HT-29 (cell line): ENCODE measurements around the gene FCHO2. TPM values are rescaled to one million over a fixed set of nuclear protein-coding genes. Genes with fewer than 3 reads are reported as not detected.
"Not testable (repeated sequence)": the region's sequence is repeated elsewhere in the genome, so short reads cannot be mapped to it uniquely, and the experiment has no call there.

Source experiments
- DNase-seq: peaks from one replicate; pipeline ENCODE4 v3.0.0-alpha.2; 2015; ENCODE audit warnings: low spot score
- total RNA-seq: library from RNA; depleted of rRNA; stranded (reverse); fragments of >200 nt; shearing (Covaris generic); gene quantifications from 2 replicates; pipeline ENCODE4 v1.2.3, GENCODE V29; 2014; rRNA removed

The FCHO2 gene
- 3.7 and 10.2 TPM in 2 replicates for total RNA-seq

DNA sequence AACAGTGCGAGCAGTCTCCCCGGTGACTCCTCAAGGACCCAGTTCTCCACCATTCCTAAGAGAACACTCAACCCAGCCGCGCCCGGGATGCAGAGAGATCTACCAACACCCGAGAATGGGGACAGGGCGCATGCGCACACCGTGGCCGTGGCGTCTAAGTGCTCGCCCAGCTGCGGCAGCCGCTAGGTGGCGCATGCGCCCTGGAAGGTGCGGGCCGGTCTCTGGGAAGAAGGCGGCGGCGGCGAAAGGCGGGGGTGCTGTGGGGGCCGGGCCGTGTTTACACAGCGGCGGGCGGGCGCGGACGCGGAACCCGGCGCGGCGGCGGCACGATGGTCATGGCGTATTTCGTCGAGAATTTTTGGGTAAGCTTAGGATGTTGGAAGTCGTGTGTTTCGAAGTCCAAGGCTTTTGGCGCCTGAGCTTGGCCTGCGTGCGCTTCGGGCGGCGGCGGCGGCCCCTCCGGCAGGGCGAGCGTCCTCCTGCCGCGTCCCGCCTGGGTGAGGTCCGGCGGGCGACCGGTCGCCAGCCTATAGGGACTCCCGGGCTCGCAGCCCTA lies at the start of gene FCHO2:
Gene FCHO2 (plus strand): TSS at position 274 of the 556 bp plus-strand sequence. CDS start 56 bp downstream, at position 330.
- DNase-seq = peak; percentile 99

DNA sequence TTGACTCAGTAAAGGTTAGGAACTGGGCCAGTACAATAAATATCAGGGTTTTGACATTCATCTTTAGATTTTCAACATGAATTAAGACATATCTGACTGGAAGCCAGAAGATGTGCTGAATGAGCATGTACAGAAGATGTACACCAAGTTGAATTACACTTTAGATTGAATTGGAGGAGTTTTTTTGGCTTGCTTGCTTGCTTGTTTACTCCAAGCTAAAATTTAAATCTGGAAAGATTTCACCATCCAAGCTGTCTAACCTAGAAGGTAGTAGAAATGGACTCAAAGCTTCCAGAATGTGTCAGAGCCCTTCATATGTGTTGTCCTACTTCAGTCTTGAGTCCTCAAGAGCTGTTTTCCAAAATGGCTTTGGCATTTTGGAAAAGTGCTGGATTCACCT lies 49.0 kb upstream of the FCHO2 start:
- DNase-seq = no peak

DNA sequence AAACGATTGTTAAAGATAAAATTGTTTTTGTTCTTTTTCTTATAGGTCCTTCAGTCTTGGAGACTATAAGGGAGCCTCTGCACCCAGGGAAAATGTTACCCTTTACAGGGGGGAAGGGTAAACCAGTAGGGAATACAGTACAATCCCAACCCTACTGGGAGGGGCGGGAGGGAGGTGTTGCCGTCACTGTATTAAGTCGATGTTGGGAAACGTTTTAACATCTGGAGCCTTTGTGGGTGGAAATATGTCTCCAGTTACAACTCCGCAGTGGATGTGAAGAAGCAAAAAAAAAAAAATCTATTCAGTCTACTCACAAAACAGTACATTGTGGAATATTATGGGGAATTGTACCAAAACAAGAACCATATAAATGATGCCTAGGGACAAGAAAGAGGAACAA lies 47.2 kb upstream of the FCHO2 start:
- no peak for DNase-seq

GRCh38 chr5:72917371-72917776 lies 38.5 kb upstream of the FCHO2 start:
- DNase-seq = no peak

- DNase-seq = peak; percentile 60
Observed at GRCh38 chr5:72920690-72921502, 34.9 kb upstream of the FCHO2 start.

DNA sequence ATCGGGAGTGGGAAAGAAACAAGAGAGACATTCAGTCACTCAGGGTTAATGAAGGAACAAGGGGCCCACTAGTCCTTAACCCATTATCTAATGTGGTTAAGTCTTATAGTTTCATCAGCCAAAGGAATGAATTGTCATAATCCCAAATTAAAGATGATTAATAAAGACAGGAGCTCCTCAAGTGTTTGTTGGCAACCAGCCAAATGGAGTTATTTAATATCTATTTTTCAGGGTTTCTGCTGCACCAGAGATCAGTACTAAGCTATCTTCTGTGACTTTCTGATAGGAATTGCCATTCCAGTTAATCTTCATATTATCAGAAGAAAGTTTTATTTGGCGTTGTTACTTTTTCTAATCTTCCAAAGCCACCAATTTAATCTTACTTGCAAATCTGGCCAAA lies 34.0 kb upstream of the FCHO2 start:
- no peak for DNase-seq

GRCh38 chr5:72922422-72922821 lies 33.4 kb upstream of the FCHO2 start:
- no peak for DNase-seq

DNA sequence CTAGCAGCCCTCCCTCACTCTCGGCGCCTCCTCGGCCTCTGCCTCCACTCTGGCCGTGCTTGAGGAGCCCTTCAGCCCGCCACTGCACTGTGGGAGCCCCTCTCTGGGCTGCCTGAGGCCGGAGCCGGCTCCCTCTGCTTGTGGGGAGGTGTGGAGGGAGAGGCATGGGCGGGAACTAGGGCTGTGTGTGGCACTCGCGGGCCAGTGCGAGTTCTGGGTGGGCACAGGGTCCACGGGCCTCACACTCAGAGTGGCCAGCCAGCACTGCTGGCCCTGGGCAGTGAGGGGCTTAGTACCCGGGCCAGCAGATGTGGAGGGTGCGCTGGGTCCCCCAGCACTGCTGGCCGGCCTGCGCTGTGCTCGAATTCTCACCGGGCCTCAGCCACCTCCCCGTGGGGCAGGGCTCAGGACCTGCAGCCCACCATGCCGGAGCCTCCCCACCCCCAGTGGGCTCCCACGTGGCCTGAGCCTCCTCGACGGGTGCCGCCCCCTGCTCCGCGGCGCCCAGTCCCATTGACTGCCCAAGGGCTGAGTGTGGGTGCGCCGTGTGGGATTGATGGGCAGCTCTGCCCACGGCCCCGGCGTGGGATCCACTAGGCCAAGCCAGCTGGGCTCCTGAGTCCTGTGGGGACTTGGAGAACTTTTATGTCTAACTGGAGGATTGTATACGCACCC lies 30.4 kb upstream of the FCHO2 start:
- no peak for DNase-seq

DNA sequence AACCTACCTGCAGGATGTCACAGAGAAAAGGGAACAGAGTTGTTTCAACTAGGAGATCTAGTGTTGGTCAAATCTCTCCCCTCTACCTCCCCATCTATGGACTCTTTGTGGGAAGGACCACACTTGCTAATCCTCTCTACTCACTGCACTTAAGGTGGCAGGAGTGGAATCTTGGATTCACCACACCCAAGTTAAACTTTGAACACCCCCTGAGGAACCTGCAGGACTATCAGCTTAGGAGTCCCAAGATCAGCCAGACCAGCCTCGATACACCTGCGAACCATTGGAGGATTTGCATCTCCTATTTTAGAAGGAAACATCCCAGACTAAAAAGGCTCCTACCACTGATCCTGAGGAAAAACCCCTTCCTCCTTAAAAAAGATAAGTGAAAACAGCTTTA lies 23.2 kb upstream of the FCHO2 start:
- not testable (repeated sequence) for DNase-seq

DNA sequence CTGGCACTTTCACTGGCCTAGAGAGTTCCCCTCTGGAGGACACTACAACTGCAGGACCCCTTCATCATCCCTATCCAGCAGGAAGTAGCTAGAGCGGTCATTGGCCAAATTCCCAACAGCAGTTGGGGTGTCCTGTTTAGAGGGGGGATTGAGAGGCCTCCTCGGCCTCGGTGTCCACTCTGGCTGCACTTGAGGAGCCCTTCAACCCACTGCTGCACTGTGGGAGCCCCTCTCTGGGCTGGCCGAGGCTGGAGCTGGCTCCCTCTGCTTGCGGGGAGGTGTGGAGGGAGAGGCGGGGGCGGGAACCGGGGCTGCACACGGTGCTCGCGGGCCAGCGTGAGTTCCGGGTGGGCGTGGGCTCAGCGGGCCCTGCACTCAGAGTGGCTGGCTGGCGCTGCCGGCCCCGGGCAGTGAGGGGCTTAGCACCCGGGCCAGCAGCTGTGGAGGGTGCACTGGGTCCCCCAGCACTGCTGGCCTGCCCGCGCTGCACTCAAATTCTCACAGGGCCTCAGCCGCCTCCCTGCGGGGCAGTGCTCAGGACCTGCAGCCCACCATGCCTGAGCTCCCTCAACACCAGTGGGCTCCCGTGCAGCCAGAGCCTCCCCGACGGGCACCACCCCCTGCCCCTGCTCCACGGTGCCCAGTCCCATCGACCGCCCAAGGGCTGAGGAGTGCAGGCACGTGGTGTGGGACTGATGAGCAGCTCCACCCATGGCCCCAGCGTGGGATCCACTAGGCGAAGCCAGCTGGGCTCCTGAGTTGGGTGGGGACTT lies 20.7 kb upstream of the FCHO2 start:
- not testable (repeated sequence) for DNase-seq

GRCh38 chr5:72936893-72937292 lies 18.9 kb upstream of the FCHO2 start:
- no peak for DNase-seq

DNA sequence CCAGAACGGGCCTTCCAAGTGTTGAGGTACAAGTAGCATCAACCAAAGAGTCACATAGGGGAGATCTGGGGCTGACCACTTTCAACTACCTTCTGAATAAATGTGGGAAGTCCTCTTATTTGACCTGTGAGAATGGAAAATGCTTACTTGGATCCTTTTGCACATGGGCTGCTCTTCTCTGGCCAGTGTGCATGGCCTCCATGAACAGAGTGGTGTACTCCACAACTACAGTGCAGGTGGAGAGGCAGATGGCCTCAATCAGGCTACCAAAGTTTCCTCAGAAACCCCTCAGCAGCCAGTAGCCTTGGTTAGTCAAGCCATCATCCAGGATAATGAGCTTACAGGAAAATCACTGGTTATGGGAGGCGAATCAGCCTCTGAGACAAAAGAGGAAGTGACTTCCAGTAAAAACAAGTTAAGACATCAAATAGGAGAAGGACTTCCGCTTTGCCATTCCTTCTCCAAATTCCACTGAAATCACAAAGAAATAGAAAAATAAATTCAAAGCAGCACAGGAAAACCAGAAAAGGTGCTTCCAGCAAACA lies 18.3 kb upstream of the FCHO2 start:
- DNase-seq = no peak

- DNase-seq = no peak
Observed at GRCh38 chr5:72938206-72938605, 17.6 kb upstream of the FCHO2 start.

- DNase-seq = no peak
Observed at GRCh38 chr5:72940082-72940481, 15.8 kb upstream of the FCHO2 start.

DNA sequence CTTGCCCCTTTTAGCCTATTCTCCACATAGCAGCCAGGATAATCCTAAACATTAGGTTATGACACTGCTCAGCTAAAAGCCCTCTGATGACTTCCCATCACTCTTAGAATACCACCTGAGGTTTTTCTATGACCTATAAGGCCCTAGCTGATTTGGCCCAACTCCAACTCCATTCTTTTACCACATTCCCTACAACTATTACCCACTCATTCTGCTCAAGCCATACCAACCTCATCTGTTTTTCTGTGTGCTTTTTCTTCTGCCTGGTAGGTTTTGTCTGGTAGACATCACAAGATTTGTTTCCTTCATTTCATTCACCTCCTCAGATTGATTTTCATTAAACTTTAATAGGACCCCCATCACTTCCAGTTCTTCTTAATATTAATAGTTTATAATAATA lies 12.5 kb upstream of the FCHO2 start:
- no peak for DNase-seq

DNA sequence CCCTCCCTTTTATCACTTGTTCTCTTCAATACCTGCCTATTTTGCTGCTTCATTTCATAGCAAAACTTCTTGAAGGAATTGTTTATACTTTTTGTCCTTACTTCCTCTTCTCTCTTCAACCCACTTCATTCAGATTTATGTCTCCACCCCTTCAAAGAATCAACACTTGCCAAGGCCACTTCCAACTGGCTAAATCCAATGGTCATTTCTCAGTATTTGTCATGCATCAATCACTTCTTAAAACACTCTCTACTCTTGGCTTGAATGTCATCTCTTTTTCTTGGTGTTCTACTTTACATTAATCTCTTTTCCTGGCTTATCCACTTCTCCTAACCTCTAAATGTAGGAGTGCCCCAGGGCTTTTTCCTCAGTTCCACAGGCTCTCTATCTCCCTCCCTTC lies 8.3 kb upstream of the FCHO2 start:
- DNase-seq = no peak

DNA sequence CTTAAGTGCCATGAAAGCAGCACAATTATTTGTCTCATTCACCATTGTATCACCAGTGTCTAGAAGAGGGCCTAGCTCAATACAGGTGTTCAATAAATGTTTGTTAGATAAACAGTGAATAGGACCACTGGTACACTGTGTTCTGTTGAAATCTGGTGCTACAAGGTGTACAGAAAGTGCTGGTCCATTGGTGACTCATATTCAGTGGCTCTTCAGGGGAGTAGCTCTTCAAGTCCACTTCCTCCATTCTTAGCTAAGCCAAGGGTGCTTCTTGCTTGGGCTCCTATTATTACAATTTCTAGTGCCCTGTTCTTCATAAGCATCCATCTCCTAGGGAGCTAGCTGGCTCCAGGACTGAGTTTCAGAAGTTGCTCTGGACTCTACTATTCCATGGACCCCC lies 6.4 kb upstream of the FCHO2 start:
- DNase-seq = peak; percentile 19

GRCh38 chr5:72951671-72952468 lies 4.0 kb upstream of the FCHO2 start:
- peak; percentile 20 for DNase-seq

- no peak for DNase-seq
Observed at GRCh38 chr5:72954389-72954788, 1.5 kb upstream of the FCHO2 start.

DNA sequence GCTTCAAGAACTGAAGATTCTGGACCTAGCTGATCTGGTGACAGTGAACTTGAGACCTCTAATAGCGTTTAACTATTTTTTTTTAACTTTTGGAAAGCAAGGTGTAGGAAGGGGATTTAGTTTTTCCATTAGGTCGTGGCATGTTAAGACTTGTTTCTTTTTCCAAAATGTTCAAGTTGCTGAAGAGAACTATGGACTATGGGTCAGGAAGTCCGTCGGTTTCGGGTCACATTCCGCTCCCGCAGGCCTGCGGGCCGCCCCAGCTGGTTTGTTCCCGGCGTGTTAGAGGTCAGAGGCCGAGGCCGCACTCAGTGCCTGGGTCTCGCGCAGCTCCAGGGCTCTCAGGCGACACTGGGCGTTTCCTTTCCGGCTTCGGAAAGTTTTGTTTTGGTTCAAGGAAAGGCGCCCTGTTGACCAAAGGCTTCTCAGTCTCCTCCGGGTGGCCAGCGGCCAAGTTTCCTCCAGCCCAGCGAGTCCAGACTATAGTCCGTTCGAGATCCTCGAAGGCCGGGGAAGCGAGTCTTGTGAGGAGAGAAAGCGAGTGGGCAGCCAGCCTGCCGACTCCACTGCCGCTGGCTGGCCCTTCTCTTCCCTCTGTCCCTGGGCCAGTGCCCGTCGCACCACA lies 586 bp upstream of the FCHO2 start:
- DNase-seq = no peak
